Omental fat pad (tissue), 4 donors: Measurements from ENCODE around the gene CPXM1. TPM values are rescaled to one million over a fixed set of nuclear protein-coding genes. Genes with fewer than 3 reads are reported as not detected.

Source experiments
- ATAC-seq: fragments of 150-250 bp; one replicate; pipeline ENCODE4 v1.9.1; 2016; ENCODE audit warnings: mild to moderate bottlenecking, moderate library complexity; ENCODE audit not compliant: low FRiP score
- DNase-seq: peaks from one replicate; pipeline ENCODE4 v3.0.0-alpha.2; 2019; ENCODE audit warnings: low spot score
- CTCF ChIP-seq, 3 donors: fragments of 450-650 bp; IDR thresholded peaks; one replicate each; pipeline ENCODE4 v1.5.1; 2016 to 2017; ENCODE audit warnings: antibody characterized with exemption in 3 of 3, mild to moderate bottlenecking in 3 of 3, moderate library complexity in 2 of 3
- total RNA-seq, 4 donors: library from RNA; depleted of rRNA; stranded (reverse); fragments of >200 nt; gene quantifications; one replicate each; pipeline ENCODE4 v1.1.0, GENCODE V29; 2016

Gene CPXM1
- total RNA-seq, result 10 to 100 TPM; 22.1 to 74.1 (median 32.3) TPM

- no peak for TF ChIP-seq CTCF (IDR thresholded peaks at IDR 0.05)
- DNase-seq (no peak), ATAC-seq (peak; percentile 53)
These were observed at the start of gene CPXM1 for GRCh38 chr20:2800521-2801285. Gene CPXM1 (minus strand): TSS chr20:2800627. CDS start chr20:2800572, 55 bp downstream.

GRCh38 chr20:2849529-2849928 lies 49.1 kb upstream of the CPXM1 start:
- DNase-seq (no peak), ATAC-seq (no peak)
- TF ChIP-seq CTCF (IDR thresholded peaks at IDR 0.05), result no peak

- TF ChIP-seq CTCF (IDR thresholded peaks at IDR 0.05), result no peak
- no peak for ATAC-seq
These were observed 47.4 kb upstream of the CPXM1 start for GRCh38 chr20:2847802-2848201.

GRCh38 chr20:2846698-2847097 lies 46.3 kb upstream of the CPXM1 start:
- no peak for TF ChIP-seq CTCF (IDR thresholded peaks at IDR 0.05)
- ATAC-seq (no peak), DNase-seq (no peak)

More at GRCh38 chr20:2847802-2848201, 47.4 kb upstream of the CPXM1 start:
- no peak for DNase-seq

- no peak for ATAC-seq
- no peak for DNase-seq
- no peak for TF ChIP-seq CTCF (IDR thresholded peaks at IDR 0.05)
These were observed 45.2 kb upstream of the CPXM1 start for GRCh38 chr20:2845607-2846006.

- ATAC-seq (peak; percentile 89), DNase-seq (peak; percentile 52)
- TF ChIP-seq CTCF (IDR thresholded peaks at IDR 0.05), result no peak
These were observed 40.6 kb upstream of the CPXM1 start for GRCh38 chr20:2840967-2841531.
